Subcutaneous adipose tissue (tissue), 4 donors: ENCODE results near the gene CUL7. TPM values are rescaled to one million over a fixed set of nuclear protein-coding genes. Genes with fewer than 3 reads are reported as not detected.

Experiments used
- CTCF ChIP-seq: fragments of 450-650 bp; IDR thresholded peaks from one replicate; pipeline ENCODE4 v1.5.1; 2016; ENCODE audit warnings: low read depth, mild to moderate bottlenecking, control low read depth, antibody characterized with exemption, moderate library complexity
- total RNA-seq, 4 donors: library from RNA; depleted of rRNA; stranded (reverse); fragments of >200 nt; gene quantifications; one replicate each; pipeline ENCODE4 v1.1.0, GENCODE V29; 2016

The CUL7 gene
- total RNA-seq, 4 donors from 2014 or later, result 7.2 to 25.6 (median 14.5) TPM

GRCh38 chr6:42993445-42993844, 60.2 kb downstream of the CUL7 start:
- TF ChIP-seq CTCF, result no peak

- no peak for TF ChIP-seq CTCF
These were observed 63.7 kb downstream of the CUL7 start for GRCh38 chr6:42989923-42990322.

GRCh38 chr6:42988486-42989020, 65.1 kb downstream of the CUL7 start:
- TF ChIP-seq CTCF, result no peak

Other genes with a start within 250 kb of the CUL7 start
- 100 to 1,000 TPM in 1 of 4 donors, 10 to 100 TPM in 3; 85.5 to 106 (median 91.2) TPM for gene RPL7L1, start 174.2 kb downstream of the CUL7 start, total RNA-seq
- gene PTCRA, start 137.8 kb downstream of the CUL7 start, total RNA-seq, result 1 to 10 TPM in 1 of 4 donors, not detected in 3; 1.5 TPM
- 10 to 100 TPM; 15.0 to 48.3 (median 26.1) TPM for gene CNPY3, start 124.4 kb downstream of the CUL7 start, total RNA-seq
- under 1 TPM in 1 of 4 donors, not detected in 3; 0.44 TPM for gene GNMT, start 93.1 kb downstream of the CUL7 start, total RNA-seq
- gene PEX6, start 74.7 kb downstream of the CUL7 start, total RNA-seq, result 10 to 100 TPM in 3 of 4 donors, 1 to 10 TPM in 1; 6.0 to 30.9 (median 14.0) TPM
- 10 to 100 TPM; 26.7 to 43.1 (median 34.7) TPM for gene PPP2R5D, start 69.3 kb downstream of the CUL7 start, total RNA-seq
- gene MEA1, start 39.9 kb downstream of the CUL7 start, total RNA-seq, result 10 to 100 TPM; 46.3 to 57.8 (median 52.0) TPM
- gene KLHDC3, start 39.6 kb downstream of the CUL7 start, total RNA-seq, result 10 to 100 TPM; 39.1 to 77.3 (median 64.0) TPM
- gene RRP36, start 32.2 kb downstream of the CUL7 start, total RNA-seq, result 10 to 100 TPM; 42.7 to 63.9 (median 55.4) TPM
- 10 to 100 TPM; 10.4 to 19.8 (median 16.6) TPM for gene MRPL2, start 5.6 kb upstream of the CUL7 start, total RNA-seq
- gene KLC4, start 5.8 kb upstream of the CUL7 start, total RNA-seq, result 10 to 100 TPM; 10.9 to 24.7 (median 21.9) TPM
- 10 to 100 TPM in 1 of 4 donors, 1 to 10 TPM in 3; 1.8 to 11.4 (median 3.6) TPM for gene PTK7, start 22.5 kb upstream of the CUL7 start, total RNA-seq
- 10 to 100 TPM in 2 of 4 donors, 1 to 10 TPM in 2; 8.5 to 22.8 (median 10.6) TPM for gene SRF, start 117.4 kb upstream of the CUL7 start, total RNA-seq
- gene CUL9, start 128.3 kb upstream of the CUL7 start, total RNA-seq, result 10 to 100 TPM; 16.3 to 36.7 (median 27.2) TPM
- 10 to 100 TPM; 29.8 to 72.9 (median 50.8) TPM for gene DNPH1, start 175.6 kb upstream of the CUL7 start, total RNA-seq
- not detected for gene TTBK1, start 189.6 kb upstream of the CUL7 start, total RNA-seq
- gene SLC22A7, start 244.4 kb upstream of the CUL7 start, total RNA-seq, result not detected